SIG-M5 treated with dmso at 0.1 percent for 504 hours (cell line): ENCODE measurements around the gene ZNF549.
A peak's percentile ranks its signal among the peaks of the same experiment; 100 is the strongest.

Source experiments
- DNase-seq: peaks from one replicate; lab custom pipeline; 2025; ENCODE audit not compliant: unreplicated experiment; lab: John Stamatoyannopoulos, UW

Gene ZNF549

DNA sequence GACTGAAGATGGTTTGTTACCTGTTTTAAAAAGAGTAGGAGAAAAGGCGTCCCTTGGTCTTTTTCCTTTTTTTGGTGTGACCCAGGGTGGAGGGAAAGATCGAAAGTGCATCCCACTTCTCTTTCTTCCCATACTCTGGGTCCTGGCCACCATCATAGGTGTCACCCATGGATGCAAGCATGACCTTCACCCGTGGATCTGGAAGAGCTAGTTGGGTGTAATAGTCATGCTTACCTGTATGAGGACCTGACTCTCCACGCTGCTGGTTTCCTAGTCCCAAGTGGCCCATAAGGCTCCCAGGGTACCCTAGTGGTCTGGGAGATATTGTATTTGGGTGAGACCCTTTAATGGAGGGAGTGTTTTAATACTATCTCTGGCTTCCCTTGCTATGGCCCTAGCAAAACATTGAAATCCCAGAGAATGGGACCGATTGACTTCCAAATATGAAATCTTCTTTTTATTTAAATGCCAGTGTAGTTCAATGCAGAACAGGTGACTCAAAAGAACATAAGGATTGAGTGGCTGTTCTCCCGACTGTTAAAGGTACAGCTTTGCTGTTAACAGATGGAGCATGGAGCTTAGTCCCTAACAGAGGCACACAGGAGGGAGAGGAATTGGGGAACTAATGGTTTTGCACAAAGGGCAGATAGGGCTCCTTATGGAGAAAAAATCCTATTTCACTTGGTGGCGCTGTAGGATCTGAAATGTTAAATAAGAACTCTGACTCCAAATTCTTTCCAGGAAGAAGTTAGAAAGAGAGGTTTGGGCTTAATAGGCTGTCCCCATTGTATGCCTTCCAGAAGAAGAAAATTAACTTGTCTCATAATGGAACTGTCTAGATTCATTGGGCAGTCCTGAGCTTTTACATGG is 39.5 kb downstream of the ZNF549 start:
- no peak for DNase-seq

DNA sequence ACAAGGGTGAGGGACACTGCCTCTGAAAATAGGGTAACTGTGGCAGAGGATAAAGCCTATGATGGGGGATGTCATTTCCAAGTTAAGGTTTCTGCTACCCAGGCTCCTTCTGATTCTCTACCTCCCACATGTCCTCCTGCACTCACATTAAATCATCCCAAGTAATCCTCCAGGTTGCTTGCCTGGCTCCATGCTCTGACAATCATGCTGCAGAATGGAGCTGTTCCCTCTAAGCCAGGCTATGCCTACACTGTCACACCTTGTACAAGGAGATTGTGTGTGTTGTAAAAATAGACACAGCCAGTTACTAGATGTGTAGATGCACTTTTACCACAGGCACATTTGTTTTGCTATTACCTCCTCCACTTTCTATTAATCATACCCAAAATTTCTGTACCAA is 43.6 kb downstream of the ZNF549 start:
- DNase-seq = no peak

DNA sequence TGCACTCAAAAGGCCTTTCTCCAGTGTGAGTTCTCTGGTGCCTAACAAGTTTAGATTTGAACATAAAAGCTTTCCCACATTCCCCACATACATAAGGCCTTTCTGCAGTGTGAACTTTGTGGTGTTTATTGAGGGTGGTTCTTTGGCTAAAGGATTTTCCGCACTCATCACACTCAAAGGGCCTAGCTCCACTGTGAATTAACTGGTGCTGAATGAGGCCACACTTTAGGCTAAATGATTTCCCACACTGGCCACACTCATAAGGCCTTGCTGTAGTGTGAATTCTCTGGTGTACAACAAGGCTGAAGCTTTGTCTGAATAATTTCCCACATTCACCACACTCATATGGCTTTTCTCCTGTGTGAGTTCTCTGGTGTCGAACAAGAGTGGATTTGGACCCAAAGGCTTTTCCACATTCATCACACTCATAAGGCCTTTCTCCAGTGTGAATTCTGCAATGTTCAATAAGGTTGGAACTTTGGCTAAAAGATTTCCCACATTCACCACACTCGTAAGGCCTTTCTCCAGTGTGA is 45.3 kb downstream of the ZNF549 start:
- no peak for DNase-seq

DNA sequence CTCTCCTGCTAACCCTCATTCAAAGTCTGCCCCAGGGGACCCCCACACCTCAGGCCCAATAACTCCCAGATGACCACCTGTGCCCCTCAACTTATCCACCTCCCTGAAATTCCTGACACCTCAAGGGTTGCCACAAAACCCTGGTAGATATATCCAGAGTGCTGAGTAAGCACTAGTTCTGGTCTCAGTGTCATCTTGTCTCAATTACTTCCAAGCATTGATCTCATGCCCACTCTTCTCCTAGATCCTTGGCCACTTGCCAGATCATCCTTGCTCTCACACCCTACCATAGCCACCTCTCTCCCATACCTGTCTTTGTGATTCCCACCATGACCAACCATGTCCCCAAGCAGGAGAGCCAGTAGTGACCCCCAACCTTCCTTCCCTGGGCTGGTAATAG is 49.5 kb downstream of the ZNF549 start:
- DNase-seq = no peak

DNA sequence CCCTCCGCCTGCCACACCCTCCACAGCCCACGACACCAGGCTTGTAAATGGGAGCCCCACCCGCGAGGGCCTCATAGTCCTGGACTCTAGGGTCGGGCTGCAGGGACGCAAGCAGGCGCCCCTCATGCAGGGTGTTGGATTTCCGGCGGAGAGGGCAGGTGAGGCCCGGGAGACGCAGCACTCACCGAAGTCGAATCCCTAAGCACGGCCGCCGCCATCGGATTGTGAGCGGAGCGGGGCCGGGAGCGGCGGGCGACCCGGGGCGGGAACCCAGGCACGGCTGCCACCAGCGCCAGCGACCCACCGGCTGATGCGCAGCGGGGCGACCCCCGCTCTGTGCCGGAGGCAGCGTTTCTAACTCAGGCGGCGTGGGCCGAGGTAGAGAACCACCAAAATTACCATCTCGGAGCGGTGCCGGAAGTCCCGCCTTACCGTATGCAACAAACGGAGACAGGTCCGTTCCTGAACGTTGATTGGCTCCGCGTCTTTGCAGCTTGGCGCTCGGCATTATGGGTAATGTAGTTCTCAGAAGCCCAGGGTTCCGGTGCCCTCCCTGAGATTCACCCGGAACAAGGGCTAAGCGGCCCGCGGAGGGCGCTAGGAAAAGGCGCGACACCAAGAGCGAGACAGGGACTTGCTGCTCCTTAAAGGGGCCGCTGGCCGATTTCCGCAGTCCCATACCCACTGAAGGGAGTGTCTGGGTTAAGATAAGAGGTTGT is 51.5 kb downstream of the ZNF549 start, which contains the start of gene ZNF416:
TSS of gene ZNF416 (minus strand) at position 425 of the 719 bp plus-strand sequence. CDS start at position 218, 207 bp downstream.
- peak; percentile 97 for DNase-seq

DNA sequence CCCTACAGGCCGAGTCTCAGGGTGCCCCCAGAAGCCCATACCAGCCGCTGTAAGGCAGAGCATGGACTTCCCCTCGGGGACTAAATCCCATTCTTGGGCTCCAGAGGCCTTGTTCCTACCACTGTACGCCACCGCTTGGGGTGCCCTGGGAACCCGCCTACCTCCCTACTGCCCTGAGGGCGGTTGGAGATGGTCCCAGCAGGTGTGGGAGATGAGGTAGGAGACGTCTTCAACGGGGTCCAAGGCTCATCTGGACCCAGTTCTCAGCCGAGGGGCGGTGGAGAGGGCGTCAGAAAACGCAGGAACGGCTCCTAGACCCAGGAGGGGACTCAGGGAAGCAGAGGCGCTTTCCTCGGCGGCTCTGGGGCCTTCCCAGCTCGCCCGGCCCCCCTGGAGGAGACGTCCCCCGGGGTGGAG is 56.0 kb downstream of the ZNF549 start:
- no peak for DNase-seq

DNA sequence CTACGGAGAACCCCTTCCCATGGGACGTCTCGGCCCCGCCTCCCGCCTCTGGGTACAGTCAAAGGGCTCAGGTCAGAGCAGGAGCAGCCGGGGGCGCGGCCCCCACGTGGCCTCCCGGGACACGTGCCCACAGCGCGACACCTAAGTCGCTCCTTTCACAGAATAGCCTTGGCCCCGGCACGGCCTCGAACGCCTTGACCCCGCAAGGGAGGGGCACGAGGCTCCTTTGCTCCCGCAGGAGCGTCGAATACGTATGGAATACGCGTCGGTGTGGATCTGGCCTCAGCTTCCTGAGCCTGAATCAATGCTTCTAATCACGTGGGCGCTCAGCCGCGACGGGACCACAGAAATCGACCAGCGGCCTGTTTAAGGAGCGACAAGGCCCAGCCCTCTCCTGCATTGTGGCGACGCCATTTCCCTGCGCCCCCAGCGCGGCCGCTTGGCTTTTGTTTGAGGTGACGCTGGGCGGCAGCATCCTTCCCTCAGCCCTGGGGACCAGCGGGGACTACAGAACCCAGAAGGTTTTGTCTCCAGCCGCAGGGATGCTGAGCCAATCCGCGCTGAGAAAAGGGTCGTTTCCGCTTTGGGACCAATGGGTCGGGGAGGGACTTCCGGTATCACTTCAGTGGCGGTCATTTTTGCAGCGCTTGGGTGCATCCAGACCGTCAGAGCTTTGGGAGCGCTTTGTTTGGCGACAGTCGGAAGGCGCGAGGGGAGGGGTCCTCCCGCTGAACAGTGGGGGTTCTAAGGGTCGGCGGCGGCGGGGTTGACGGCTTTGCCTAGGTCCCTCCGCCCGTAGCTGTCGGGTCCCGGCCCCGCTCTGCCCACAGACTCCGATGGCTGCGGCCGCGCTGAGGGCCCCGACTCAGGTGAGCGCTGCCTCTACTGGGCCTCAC is 56.6 kb downstream of the ZNF549 start, which contains the start of gene ZIK1:
TSS of gene ZIK1 (plus strand) at position 625 of the 896 bp plus-strand sequence. CDS start at position 837, 212 bp downstream.
- DNase-seq = no peak

DNA sequence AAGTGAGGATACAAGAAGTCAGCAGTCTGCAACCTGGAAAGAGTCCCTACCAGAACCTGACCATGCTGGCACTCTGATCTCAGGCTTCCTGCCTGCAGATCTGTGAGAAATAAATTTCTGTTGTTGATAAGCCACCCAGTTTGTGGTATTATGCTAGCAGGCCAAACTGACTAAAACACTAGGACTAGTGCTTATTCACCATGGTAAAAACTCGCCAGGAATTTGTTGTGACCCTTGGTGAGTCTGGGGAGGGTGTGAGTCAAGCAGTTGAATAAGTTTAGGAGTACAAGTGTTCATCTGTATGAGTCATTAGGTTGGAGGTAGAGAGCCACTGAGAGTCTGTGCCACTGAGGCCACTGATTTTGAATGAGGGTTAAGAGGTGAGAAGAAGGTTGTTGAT is 60.4 kb downstream of the ZNF549 start:
- no peak for DNase-seq

DNA sequence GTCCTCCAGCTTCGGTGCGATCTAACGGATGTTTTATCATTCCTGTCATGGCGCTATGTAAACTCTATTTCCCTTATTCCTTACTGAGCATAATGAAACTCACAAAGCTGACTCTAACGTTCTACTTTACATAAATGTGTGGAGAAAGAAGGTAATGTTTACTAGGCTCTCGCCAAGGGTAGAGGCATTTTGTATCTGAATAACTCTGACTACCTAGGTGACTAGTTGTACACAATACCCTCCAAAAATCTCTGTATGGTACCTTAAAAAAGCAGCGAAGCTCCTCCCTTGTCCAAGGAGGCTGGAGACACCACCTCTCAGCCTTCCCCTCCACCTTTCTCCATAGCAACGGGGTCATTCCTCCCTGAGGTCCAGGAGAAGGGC is 72.2 kb downstream of the ZNF549 start:
- DNase-seq = no peak

DNA sequence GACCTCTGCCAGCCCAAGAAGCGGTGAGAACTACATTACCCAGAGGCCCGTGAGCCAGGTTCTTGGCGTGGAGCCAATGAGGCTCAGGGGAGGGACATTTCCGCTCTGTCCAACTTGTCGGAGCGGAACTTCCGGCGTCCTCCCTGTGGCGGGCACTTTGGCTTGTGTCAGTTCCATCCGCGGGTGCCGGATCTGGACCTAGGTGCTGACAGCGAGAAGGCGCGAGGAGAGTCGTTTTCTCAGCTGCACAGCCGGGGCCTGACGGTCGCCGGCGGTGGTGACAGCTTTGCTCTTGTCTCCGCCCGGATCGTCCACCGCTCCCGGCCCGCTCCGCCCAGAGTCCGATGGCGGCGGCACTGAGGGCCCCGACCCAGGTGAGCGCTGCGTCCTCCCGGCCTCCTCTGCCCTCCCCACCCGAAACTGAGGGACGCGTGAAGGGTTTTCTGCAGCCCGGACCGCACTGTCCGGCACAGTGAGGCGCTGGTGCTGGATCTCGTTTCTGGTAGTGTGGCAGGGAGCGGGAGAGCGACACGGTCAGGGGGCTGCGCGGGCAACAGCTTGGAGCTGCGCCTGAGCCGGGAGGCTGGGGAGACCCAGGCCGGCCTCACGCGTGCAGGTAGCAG is 72.7 kb downstream of the ZNF549 start, which contains the start of gene ZNF530:
TSS of gene ZNF530 (plus strand) at position 125 of the 623 bp plus-strand sequence. CDS start 4,461 bp downstream, outside the sequence.
- DNase-seq = peak; percentile 78

DNA sequence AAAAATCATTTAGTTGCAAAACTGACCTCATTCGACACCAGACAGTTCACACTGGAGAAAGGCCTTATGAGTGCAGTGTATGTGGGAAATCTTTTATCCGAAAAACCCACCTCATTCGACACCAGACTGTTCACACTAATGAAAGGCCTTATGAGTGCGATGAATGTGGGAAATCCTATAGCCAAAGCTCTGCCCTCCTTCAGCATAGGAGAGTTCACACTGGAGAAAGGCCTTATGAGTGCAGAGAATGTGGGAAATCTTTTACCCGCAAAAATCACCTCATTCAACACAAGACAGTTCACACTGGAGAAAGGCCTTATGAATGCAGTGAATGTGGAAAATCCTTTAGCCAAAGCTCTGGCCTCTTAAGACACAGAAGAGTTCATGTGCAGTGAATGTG is 79.8 kb downstream of the ZNF549 start:
- DNase-seq = no peak
